WERI-Rb-1 (cell line): Measurements from ENCODE around the gene OSBPL5.

Experiments
- DNase-seq: peaks from one replicate; pipeline ENCODE4 v3.0.0-alpha.2; 2020
- H3K27ac ChIP-seq: fragments of 250-450 bp; sonication (Bioruptor Pico); 2 replicates; pipeline ENCODE4 v1.5.1; 2020; ENCODE audit warnings: mild to moderate bottlenecking, moderate library complexity
- H3K27me3 ChIP-seq: fragments of 250-450 bp; sonication (Bioruptor Pico); 2 replicates; pipeline ENCODE4 v1.5.1; 2021; ENCODE audit warnings: mild to moderate bottlenecking, low read depth, moderate library complexity; ENCODE audit not compliant: insufficient read depth, severe bottlenecking
- H3K36me3 ChIP-seq: fragments of 250-450 bp; sonication (Bioruptor Pico); 2 replicates; pipeline ENCODE4 v1.5.1; 2020; ENCODE audit warnings: mild to moderate bottlenecking, moderate library complexity
- H3K4me3 ChIP-seq: 2 replicates; pipeline ENCODE4 v1.5.1; 2011; ENCODE audit warnings: low read depth, mild to moderate bottlenecking, control low read depth, low read length
- H3K9me3 ChIP-seq: fragments of 250-450 bp; sonication (Bioruptor Pico); 2 replicates; pipeline ENCODE4 v1.5.1; 2021; ENCODE audit warnings: mild to moderate bottlenecking, moderate library complexity; ENCODE audit not compliant: severe bottlenecking
- CTCF ChIP-seq: IDR thresholded peaks from 2 replicates; pipeline ENCODE4 v1.5.1; 2011; ENCODE audit warnings: low read depth, mild to moderate bottlenecking, control low read depth, inconsistent platforms, low read length

The OSBPL5 gene

GRCh38 chr11:3107608-3108182 is 57.4 kb downstream of the OSBPL5 start:
- no peaks in the 10 kb centered on the region for H3K27me3 ChIP-seq
- DNase-seq: no peak
- no peaks in the 10 kb centered on the region for H3K9me3 ChIP-seq
- H3K36me3 ChIP-seq: no peaks in the 10 kb centered on the region
- no peak overlapping the region for H3K27ac ChIP-seq
- no peak overlapping the region for H3K4me3 ChIP-seq
- TF ChIP-seq CTCF: no peak

GRCh38 chr11:3106736-3107524 is 58.2 kb downstream of the OSBPL5 start:
- no peak overlapping the region for H3K4me3 ChIP-seq

GRCh38 chr11:3105791-3106735 is 59.0 kb downstream of the OSBPL5 start:
- H3K36me3 ChIP-seq: no peaks in the 10 kb centered on the region

More at GRCh38 chr11:3106736-3107524, 58.2 kb downstream of the OSBPL5 start:
- Histone ChIP-seq H3K36me3 (no peaks in the 10 kb centered on the region), H3K27ac (no peak overlapping the region), H3K27me3 (no peaks in the 10 kb centered on the region), H3K9me3 (no peaks in the 10 kb centered on the region)
- no peak for TF ChIP-seq CTCF
- no peak for DNase-seq

GRCh38 chr11:3104961-3105790 is 59.9 kb downstream of the OSBPL5 start:
- no peak for TF ChIP-seq CTCF
- no peak for DNase-seq
- H3K9me3 ChIP-seq: no peaks in the 10 kb centered on the region
- no peaks in the 10 kb centered on the region for H3K36me3 ChIP-seq
- H3K27ac ChIP-seq: no peak overlapping the region
- H3K4me3 ChIP-seq: no peak overlapping the region
- no peaks in the 10 kb centered on the region for H3K27me3 ChIP-seq

More at GRCh38 chr11:3105791-3106735, 59.0 kb downstream of the OSBPL5 start:
- DNase-seq: no peak
- no peak for TF ChIP-seq CTCF
- no peaks in the 10 kb centered on the region for H3K27me3 ChIP-seq
- no peak overlapping the region for H3K27ac ChIP-seq
- no peaks in the 10 kb centered on the region for H3K9me3 ChIP-seq
- no peak overlapping the region for H3K4me3 ChIP-seq

- H3K27ac ChIP-seq: no peak overlapping the region
- no peaks in the 10 kb centered on the region for H3K27me3 ChIP-seq
- H3K4me3 ChIP-seq: no peak overlapping the region
- H3K9me3 ChIP-seq: no peaks in the 10 kb centered on the region
- H3K36me3 ChIP-seq: no peaks in the 10 kb centered on the region
- no peak for TF ChIP-seq CTCF
- DNase-seq: no peak
These were observed 60.9 kb downstream of the OSBPL5 start for GRCh38 chr11:3104051-3104714.
